IPS-NIHi11 (cell line): ENCODE results near the gene ONECUT2.
"Not testable (repeated sequence)": the region's sequence is repeated elsewhere in the genome, so short reads cannot be mapped to it uniquely, and the experiment has no call there.

ENCODE experiments used
- DNase-seq: peaks from one replicate; pipeline ENCODE4 v3.0.0; 2012; ENCODE audit warnings: mixed read lengths, low spot score

Gene ONECUT2

GRCh38 chr18:57434536-57435494 is at the start of gene ONECUT2:
ONECUT2 (plus strand) TSS chr18:57435374; CDS start chr18:57435717, 343 bp downstream.
- DNase-seq: peak; percentile 96

GRCh38 chr18:57389271-57389670 is 45.9 kb upstream of the ONECUT2 start:
- DNase-seq: no peak

- no peak for DNase-seq
Measured at GRCh38 chr18:57390044-57390443, 45.1 kb upstream of the ONECUT2 start.

- not testable (repeated sequence) for DNase-seq
Measured at GRCh38 chr18:57394749-57395148, 40.4 kb upstream of the ONECUT2 start.

GRCh38 chr18:57396831-57397230 is 38.3 kb upstream of the ONECUT2 start:
- DNase-seq: not testable (repeated sequence)

- no peak for DNase-seq
Measured at GRCh38 chr18:57397440-57398132, 37.6 kb upstream of the ONECUT2 start.

GRCh38 chr18:57404345-57404744 is 30.8 kb upstream of the ONECUT2 start:
- no peak for DNase-seq

GRCh38 chr18:57409650-57410049 is 25.5 kb upstream of the ONECUT2 start:
- DNase-seq: no peak

- DNase-seq: no peak
Measured at GRCh38 chr18:57410749-57411148, 24.4 kb upstream of the ONECUT2 start.

GRCh38 chr18:57416542-57416941 is 18.6 kb upstream of the ONECUT2 start:
- DNase-seq: no peak

- no peak for DNase-seq
Measured at GRCh38 chr18:57422313-57422872, 12.8 kb upstream of the ONECUT2 start.

- DNase-seq: no peak
Measured at GRCh38 chr18:57423821-57424220, 11.4 kb upstream of the ONECUT2 start.

- no peak for DNase-seq
Measured at GRCh38 chr18:57425096-57425495, 10.1 kb upstream of the ONECUT2 start.

- DNase-seq: no peak
Measured at GRCh38 chr18:57426187-57426586, 9.0 kb upstream of the ONECUT2 start.

GRCh38 chr18:57427429-57428201 is 7.6 kb upstream of the ONECUT2 start:
- DNase-seq: peak; percentile 77

GRCh38 chr18:57428221-57429150 is 6.7 kb upstream of the ONECUT2 start:
- peak; percentile 53 for DNase-seq

GRCh38 chr18:57429167-57430078 is 5.8 kb upstream of the ONECUT2 start:
- no peak for DNase-seq

GRCh38 chr18:57430079-57431001 is 4.8 kb upstream of the ONECUT2 start:
- peak; percentile 50 for DNase-seq

- DNase-seq: no peak
Measured at GRCh38 chr18:57431002-57431382, 4.2 kb upstream of the ONECUT2 start.
